IMR-90 (cell line): ENCODE data around the gene M6PR. TPM values are rescaled to one million over a fixed set of nuclear protein-coding genes. Genes with fewer than 3 reads are reported as not detected.

Experiments
- ATAC-seq: fragments of 200-7000 bp; cut with Tn5 transposase; 2 replicates; pipeline ENCODE4 v1.9.1; 2020; ENCODE audit warnings: low read depth, mild to moderate bottlenecking, moderate library complexity
- BruUV-seq: library from RNA; stranded (reverse); fragments of 400-500 nt; replicated peaks from 2 replicates; lab custom pipeline; 2021; lab: Mats Ljungman, UMichigan
- CTCF ChIA-PET: fragments of 300-600 bp; formaldehyde crosslinking; extraction: SDS; loops from one replicate; lab custom pipeline; 2021; ENCODE audit warnings: antibody characterized with exemption; lab: Yijun Ruan, JAX
- POLR2A ChIA-PET: fragments of 300-600 bp; sonication (Branson Sonifier 250); formaldehyde crosslinking; loops from one replicate; lab custom pipeline; 2022; ENCODE audit warnings: antibody characterized with exemption; ENCODE audit not compliant: unreplicated experiment; lab: Charles Lee
- DNase-seq: peaks from one replicate; pipeline ENCODE4 v3.0.0; 2013
- H2AFZ ChIP-seq: replicated peaks from 2 replicates; pipeline ENCODE3; 2013; ENCODE audit warnings: low read length, mild to moderate bottlenecking; ENCODE audit not compliant: poor library complexity
- H2AK5ac ChIP-seq: 2 replicates; pipeline ENCODE4 v1.6.1; 2013; ENCODE audit warnings: low read depth, low read length, inconsistent platforms
- H2AK9ac ChIP-seq: replicated peaks from 2 replicates; pipeline ENCODE3; 2013; ENCODE audit warnings: mild to moderate bottlenecking, low read depth, low read length, moderate library complexity; ENCODE audit not compliant: poor library complexity
- H2BK120ac ChIP-seq: 2 replicates; pipeline ENCODE4 v1.6.1; 2013; ENCODE audit warnings: low read depth, low read length, inconsistent platforms
- H2BK15ac ChIP-seq: 3 replicates; pipeline ENCODE4 v1.6.1; 2013; ENCODE audit warnings: low read depth, low read length, inconsistent platforms
- H2BK20ac ChIP-seq: 2 replicates; pipeline ENCODE4 v1.6.1; 2013; ENCODE audit warnings: low read depth, mild to moderate bottlenecking, inconsistent platforms, low read length, moderate library complexity
- H2BK5ac ChIP-seq: 2 replicates; pipeline ENCODE4 v1.6.1; 2013; ENCODE audit warnings: mild to moderate bottlenecking, low read depth, low read length, inconsistent platforms; ENCODE audit not compliant: poor library complexity, severe bottlenecking
- H3K14ac ChIP-seq: replicated peaks from 2 replicates; pipeline ENCODE4 v1.6.1; 2013; ENCODE audit warnings: low read depth, low read length, inconsistent platforms
- H3K18ac ChIP-seq: 2 replicates; pipeline ENCODE4 v1.6.1; 2013; ENCODE audit warnings: low read depth, low read length, control low read depth
- H3K23ac ChIP-seq: 2 replicates; pipeline ENCODE4 v1.6.1; 2013; ENCODE audit warnings: low read depth, low read length, inconsistent platforms
- H3K27ac ChIP-seq: 2 replicates; pipeline ENCODE4 v1.5.1; 2013; ENCODE audit warnings: mild to moderate bottlenecking, control low read depth, low read length; ENCODE audit not compliant: insufficient read depth
- H3K27me3 ChIP-seq: 2 replicates; pipeline ENCODE4 v1.6.1; 2013; ENCODE audit warnings: low read length; ENCODE audit not compliant: control insufficient read depth, insufficient read depth
- H3K36me3 ChIP-seq: 2 replicates; pipeline ENCODE4 v1.6.1; 2013; ENCODE audit warnings: low read length, mixed read lengths; ENCODE audit not compliant: control insufficient read depth, insufficient read depth
- H3K4ac ChIP-seq: 2 replicates; pipeline ENCODE4 v1.6.1; 2013; ENCODE audit warnings: low read depth, low read length, inconsistent platforms
- H3K4me1 ChIP-seq: 2 replicates; pipeline ENCODE4 v1.6.1; 2013; ENCODE audit warnings: low read length, mixed read lengths; ENCODE audit not compliant: control insufficient read depth, insufficient read depth
- H3K4me2 ChIP-seq: 2 replicates; pipeline ENCODE4 v1.6.1; 2013; ENCODE audit warnings: low read depth, mild to moderate bottlenecking, control low read depth, low read length, moderate library complexity
- H3K4me3 ChIP-seq: 2 replicates; pipeline ENCODE4 v1.5.1; 2013; ENCODE audit warnings: low read depth, mild to moderate bottlenecking, control low read depth, low read length, moderate library complexity; ENCODE audit not compliant: insufficient read depth
- H3K56ac ChIP-seq: 2 replicates; pipeline ENCODE4 v1.6.1; 2013; ENCODE audit warnings: low read length, inconsistent platforms; ENCODE audit not compliant: insufficient read depth; ENCODE audit errors: extremely low read depth
- H3K79me1 ChIP-seq, 2 experiments: 2 replicates each; pipeline ENCODE4 v1.6.1; 2013; ENCODE audit warnings: low read length in 2 of 2, inconsistent platforms in 1 of 2, low read depth in 1 of 2
- H3K9ac ChIP-seq: 2 replicates; pipeline ENCODE4 v1.6.1; 2013; ENCODE audit warnings: low read depth, low read length, control low read depth
- H3K9me1 ChIP-seq: 2 replicates; pipeline ENCODE4 v1.6.1; 2013; ENCODE audit warnings: low read length, inconsistent platforms; ENCODE audit not compliant: insufficient read depth
- H3K9me3 ChIP-seq: 2 replicates; pipeline ENCODE4 v1.6.1; 2013; ENCODE audit warnings: low read length; ENCODE audit not compliant: control insufficient read depth, insufficient read depth
- H4K20me1 ChIP-seq: 2 replicates; pipeline ENCODE4 v1.6.1; 2013; ENCODE audit warnings: low read length, inconsistent platforms; ENCODE audit not compliant: insufficient read depth
- H4K5ac ChIP-seq: 2 replicates; pipeline ENCODE4 v1.6.1; 2013; ENCODE audit warnings: mild to moderate bottlenecking, low read depth, low read length, control low read depth
- H4K8ac ChIP-seq, 2 experiments: 2 replicates each; pipeline ENCODE4 v1.6.1; 2013; ENCODE audit warnings: low read depth in 2 of 2, low read length in 2 of 2, control low read depth in 1 of 2, inconsistent platforms in 1 of 2
- H4K91ac ChIP-seq: 2 replicates; pipeline ENCODE4 v1.6.1; 2013; ENCODE audit warnings: low read depth, low read length, inconsistent platforms; ENCODE audit not compliant: insufficient read depth
- FOS ChIP-seq: fragments of 150-350 bp; IDR thresholded peaks from 2 replicates; pipeline ENCODE4 v1.6.1; 2016; ENCODE audit warnings: low read depth, low read length
- RCOR1 ChIP-seq: IDR thresholded peaks from 2 replicates; pipeline ENCODE4 v1.6.1; 2012; ENCODE audit warnings: mild to moderate bottlenecking, low read length, improper control_type of control experiment; ENCODE audit not compliant: insufficient replicate concordance
- WGBS, 2 experiments: methylation state at CpG; one replicate each; pipeline versions ENCODE4 v1.1.5 to v1.1.7; 2013; ENCODE audit warnings: missing lambda C conversion rate in 2 of 2; ENCODE audit not compliant: insufficient read length in 1 of 2; ENCODE audit errors: extremely low coverage in 2 of 2; 5-methylcytosine and 5-hydroxymethylcytosine counted together
- dilution Hi-C: fragments of 300-500 bp; cut with HindIII; formaldehyde crosslinking; loops from one replicate; pipeline ENCODE4 v1.14.3; 2018; ENCODE audit warnings: low sequenced_read_pairs; ENCODE audit not compliant: unreplicated experiment
- in situ Hi-C: fragments of 300-500 bp; cut with MboI; formaldehyde crosslinking; loops from 3 replicates; pipeline ENCODE4 v1.14.3; 2019; ENCODE audit warnings: low sequenced_read_pairs, inconsistent platforms, mixed read lengths
- intact Hi-C: fragments of 100-400 bp; cut with micrococcal nuclease; formaldehyde crosslinking; loops from 2 replicates; pipeline ENCODE4 v1.10.0; 2022
- polyA plus RNA-seq, 3 experiments: library from polyadenylated mRNA; depleted of rRNA; stranded (reverse); fragments of >200 nt; gene quantifications; 2 replicates each; pipeline ENCODE4 v1.2.3, GENCODE V29; 2012; ENCODE audit warnings: low replicate concordance in 1 of 3
- total RNA-seq: library from RNA; depleted of rRNA; stranded (reverse); fragments of >200 nt; gene quantifications from 2 replicates; pipeline ENCODE4 v1.2.3, GENCODE V29; 2012

The M6PR gene
- total and polyA plus RNA-seq, 2 of the 4 experiments (the other 2 are of a cell fraction): 86.6 to 140 TPM

DNA sequence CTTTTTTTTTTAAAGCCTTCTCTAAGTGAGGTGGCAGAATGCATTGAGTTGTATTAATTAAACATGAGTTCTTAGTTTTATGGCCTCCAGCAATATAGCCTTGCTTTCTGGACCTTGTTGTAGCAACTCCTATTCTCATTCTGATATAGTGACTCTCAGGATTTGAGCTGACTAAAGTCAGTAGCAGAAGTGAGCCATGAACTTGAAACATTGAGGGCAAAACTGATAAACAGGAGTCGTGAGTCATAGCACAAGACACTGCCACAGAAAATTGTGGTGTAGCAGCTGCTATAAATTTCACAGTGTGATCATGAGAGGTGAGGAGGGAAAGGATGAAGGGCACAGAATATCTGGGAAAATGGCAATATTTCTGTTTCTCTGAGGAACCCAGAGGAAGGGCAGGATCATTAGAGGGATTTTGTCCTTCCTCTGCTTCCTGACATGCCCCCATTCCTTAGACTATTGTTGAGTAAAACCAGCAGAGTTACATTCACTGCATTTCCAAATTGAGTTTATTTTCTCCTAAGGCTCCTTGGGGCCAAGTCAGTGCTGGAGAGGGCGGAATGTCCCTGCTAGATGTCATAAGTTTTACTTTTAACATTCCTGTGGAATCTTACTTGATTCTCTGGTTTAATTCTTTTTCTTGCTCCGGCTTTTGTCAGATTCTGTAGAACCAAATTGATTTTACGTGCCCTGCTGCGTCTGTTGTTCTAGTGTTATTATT is 47.4 kb upstream of the M6PR start:
- H4K8ac ChIP-seq: no peak overlapping the region
- no peak overlapping the region for H2AFZ ChIP-seq
- intact Hi-C loops (no loop called here), in situ Hi-C loops (no loop called here), dilution Hi-C loops (no loop called here)
- no TSS peak for BruUV-seq
- no peak overlapping the region for H3K23ac ChIP-seq
- DNase-seq (peak; percentile 49), ATAC-seq (peak; percentile 69)
- no peaks in the 10 kb centered on the region for H3K9me3 ChIP-seq
- H3K4me1 ChIP-seq: no peaks in the 10 kb centered on the region
- no peak overlapping the region for H2BK120ac ChIP-seq
- H3K18ac ChIP-seq: no peak overlapping the region
- no peak overlapping the region for H3K56ac ChIP-seq
- H3K4me2 ChIP-seq: no peak overlapping the region
- no peak overlapping the region for H2AK5ac ChIP-seq
- TF ChIP-seq FOS (0 out of 2 replicates have a peak, but pooled peaks have one; percentile 4), RCOR1 (no peak)
- H4K20me1 ChIP-seq: no peaks in the 10 kb centered on the region
- no peak overlapping the region for H3K4ac ChIP-seq
- no peak overlapping the region for H2BK20ac ChIP-seq
- no peak overlapping the region for H2AK9ac ChIP-seq
- no peak overlapping the region for H4K91ac ChIP-seq
- no peak overlapping the region for H3K27ac ChIP-seq
- no peaks in the 10 kb centered on the region for H3K36me3 ChIP-seq
- ChIA-PET CTCF (no interaction called here), POLR2A (no interaction called here)
- H3K9me1 ChIP-seq: no peaks in the 10 kb centered on the region
- no peak overlapping the region for H3K9ac ChIP-seq
- no peak overlapping the region for H3K14ac ChIP-seq
- H2BK5ac ChIP-seq: no peak overlapping the region
- no peak overlapping the region for H3K4me3 ChIP-seq
- no peak overlapping the region for H4K5ac ChIP-seq
- no peaks in the 10 kb centered on the region; the same call in 1 of the 2 replicates for H3K27me3 ChIP-seq
- no peak overlapping the region for H2BK15ac ChIP-seq
- no peaks in the 10 kb centered on the region for H3K79me1 ChIP-seq
- no CpG with 5 or more reads among the region's 5 CpGs for WGBS, 2 experiments
